Fibroblast of lung (primary cell): ENCODE data around the gene ZEB2.

Source experiments
- EZH2 ChIP-seq: IDR thresholded peaks from 2 replicates; pipeline ENCODE4 v1.5.1; 2012; ENCODE audit warnings: low read length, control low read depth, mild to moderate bottlenecking; ENCODE audit errors: missing control alignments
- TF ChIP-seq, protein P1 (sequence below), 2 donors: IDR thresholded peaks in 1 of 2; conservative IDR thresholded peaks in 1 of 2; 1 replicate in 1 of 2; 2 replicates in 1 of 2; pipeline ENCODE4 v1.5.1; 2011 to 2012; ENCODE audit warnings: low read length in 2 of 2, control low read depth in 1 of 2, inconsistent platforms in 1 of 2, low read depth in 1 of 2, mild to moderate bottlenecking in 1 of 2

DNA sequence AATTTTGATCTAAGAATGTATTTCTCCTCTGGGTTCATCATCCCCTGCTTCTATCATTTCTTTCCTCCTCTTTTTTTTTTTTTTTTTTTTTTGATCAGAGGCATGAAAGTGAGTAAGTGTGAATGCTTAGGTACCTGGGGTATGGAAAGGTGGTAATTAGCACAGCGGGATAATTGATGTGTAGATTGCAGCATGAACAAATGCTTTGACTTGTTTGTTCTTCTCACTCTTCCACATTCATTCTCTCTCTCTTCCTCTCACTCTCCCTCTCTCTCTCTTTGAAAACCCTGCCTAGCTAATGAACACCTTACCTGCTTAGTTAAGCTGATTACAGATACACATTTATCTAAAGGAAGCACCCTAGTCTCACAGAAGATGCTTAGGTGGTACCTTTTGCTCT lies 74.7 kb downstream of the ZEB2 start:
- TF ChIP-seq, protein P1, sequence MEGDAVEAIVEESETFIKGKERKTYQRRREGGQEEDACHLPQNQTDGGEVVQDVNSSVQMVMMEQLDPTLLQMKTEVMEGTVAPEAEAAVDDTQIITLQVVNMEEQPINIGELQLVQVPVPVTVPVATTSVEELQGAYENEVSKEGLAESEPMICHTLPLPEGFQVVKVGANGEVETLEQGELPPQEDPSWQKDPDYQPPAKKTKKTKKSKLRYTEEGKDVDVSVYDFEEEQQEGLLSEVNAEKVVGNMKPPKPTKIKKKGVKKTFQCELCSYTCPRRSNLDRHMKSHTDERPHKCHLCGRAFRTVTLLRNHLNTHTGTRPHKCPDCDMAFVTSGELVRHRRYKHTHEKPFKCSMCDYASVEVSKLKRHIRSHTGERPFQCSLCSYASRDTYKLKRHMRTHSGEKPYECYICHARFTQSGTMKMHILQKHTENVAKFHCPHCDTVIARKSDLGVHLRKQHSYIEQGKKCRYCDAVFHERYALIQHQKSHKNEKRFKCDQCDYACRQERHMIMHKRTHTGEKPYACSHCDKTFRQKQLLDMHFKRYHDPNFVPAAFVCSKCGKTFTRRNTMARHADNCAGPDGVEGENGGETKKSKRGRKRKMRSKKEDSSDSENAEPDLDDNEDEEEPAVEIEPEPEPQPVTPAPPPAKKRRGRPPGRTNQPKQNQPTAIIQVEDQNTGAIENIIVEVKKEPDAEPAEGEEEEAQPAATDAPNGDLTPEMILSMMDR (conservative IDR thresholded peaks at IDR 0.05 in 1 of 2, IDR thresholded peaks at IDR 0.05 in 1 of 2; ENCODE audit: low read depth in 1 of 2, low read length in 2 of 2): no peak
- no peak for TF ChIP-seq EZH2
